ENCODE results near the gene IBA57.

IBA57 gene

GRCh38 chr1:228159008-228159665, 6.5 kb upstream of the IBA57 start:
- Histone ChIP-seq H3K9me3 (replicated peaks; ENCODE audit: low read length) (no peaks in the 10 kb centered on the region), H3K4me3 (ENCODE audit: low read length) (no peak overlapping the region), H3K36me3 (ENCODE audit: insufficient read depth, low read length) (no peaks in the 10 kb centered on the region), H3K9ac (ENCODE audit: low read depth, low read length) (no peak overlapping the region), H3K4me1 (ENCODE audit: control insufficient read depth, insufficient read depth, low read length) (peaks cover 27% of the 10 kb centered on the region), H3K4me2 (ENCODE audit: low read length) (no peak overlapping the region), H3K27me3 (ENCODE audit: control insufficient read depth, insufficient read depth, low read length) (peaks cover 11% of the 10 kb centered on the region)

GRCh38 chr1:228160201-228160761, 5.3 kb upstream of the IBA57 start:
- Histone ChIP-seq H3K9ac (ENCODE audit: low read depth, low read length) (no peak overlapping the region), H3K4me3 (ENCODE audit: low read length) (no peak overlapping the region), H3K4me1 (ENCODE audit: control insufficient read depth, insufficient read depth, low read length) (peaks cover 27% of the 10 kb centered on the region), H3K9me3 (replicated peaks; ENCODE audit: low read length) (no peaks in the 10 kb centered on the region), H3K4me2 (ENCODE audit: low read length) (no peak overlapping the region), H3K36me3 (ENCODE audit: insufficient read depth, low read length) (no peaks in the 10 kb centered on the region), H3K27me3 (ENCODE audit: control insufficient read depth, insufficient read depth, low read length) (peaks cover 11% of the 10 kb centered on the region)

GRCh38 chr1:228161362-228161761, 4.2 kb upstream of the IBA57 start:
- Histone ChIP-seq H3K4me1 (ENCODE audit: control insufficient read depth, insufficient read depth, low read length) (peaks cover 27% of the 10 kb centered on the region), H3K36me3 (ENCODE audit: insufficient read depth, low read length) (no peaks in the 10 kb centered on the region), H3K27me3 (ENCODE audit: control insufficient read depth, insufficient read depth, low read length) (peaks cover 11% of the 10 kb centered on the region), H3K9ac (ENCODE audit: low read depth, low read length) (no peak overlapping the region), H3K9me3 (replicated peaks; ENCODE audit: low read length) (no peaks in the 10 kb centered on the region), H3K4me3 (ENCODE audit: low read length) (no peak overlapping the region), H3K4me2 (ENCODE audit: low read length) (no peak overlapping the region)

- Histone ChIP-seq H3K4me3 (ENCODE audit: low read length) (no peak overlapping the region), H3K9ac (ENCODE audit: low read depth, low read length) (no peak overlapping the region), H3K4me2 (ENCODE audit: low read length) (no peak overlapping the region), H3K27me3 (ENCODE audit: control insufficient read depth, insufficient read depth, low read length) (peaks cover 11% of the 10 kb centered on the region), H3K9me3 (replicated peaks; ENCODE audit: low read length) (no peaks in the 10 kb centered on the region), H3K36me3 (ENCODE audit: insufficient read depth, low read length) (no peaks in the 10 kb centered on the region), H3K4me1 (ENCODE audit: control insufficient read depth, insufficient read depth, low read length) (peaks cover 30% of the 10 kb centered on the region)
Observed at GRCh38 chr1:228161866-228162265, 3.7 kb upstream of the IBA57 start.

- Histone ChIP-seq H3K9me3 (replicated peaks; ENCODE audit: low read length) (no peaks in the 10 kb centered on the region), H3K9ac (ENCODE audit: low read depth, low read length) (peak overlapping the region; percentile 67), H3K4me1 (ENCODE audit: control insufficient read depth, insufficient read depth, low read length) (peaks cover 31% of the 10 kb centered on the region), H3K4me3 (ENCODE audit: low read length) (peak overlapping the region; percentile 45), H3K27me3 (ENCODE audit: control insufficient read depth, insufficient read depth, low read length) (peaks cover 11% of the 10 kb centered on the region), H3K36me3 (ENCODE audit: insufficient read depth, low read length) (no peaks in the 10 kb centered on the region), H3K4me2 (ENCODE audit: low read length) (peak overlapping the region; percentile 66)
Observed at GRCh38 chr1:228162286-228163006, 3.2 kb upstream of the IBA57 start.

GRCh38 chr1:228163007-228163753, 2.4 kb upstream of the IBA57 start:
- H3K4me3 ChIP-seq (ENCODE audit: low read length), result peak overlapping the region; percentile 45
- peaks cover 31% of the 10 kb centered on the region for H3K4me1 ChIP-seq (ENCODE audit: control insufficient read depth, insufficient read depth, low read length)
- peak overlapping the region; percentile 67 for H3K9ac ChIP-seq (ENCODE audit: low read depth, low read length)
- no peaks in the 10 kb centered on the region for H3K36me3 ChIP-seq (ENCODE audit: insufficient read depth, low read length)
- peaks cover 6% of the 10 kb centered on the region for H3K27me3 ChIP-seq (ENCODE audit: control insufficient read depth, insufficient read depth, low read length)
- H3K9me3 ChIP-seq (replicated peaks; ENCODE audit: low read length), result no peaks in the 10 kb centered on the region
- peak overlapping the region; percentile 66 for H3K4me2 ChIP-seq (ENCODE audit: low read length)

- Histone ChIP-seq H3K9ac (ENCODE audit: low read depth, low read length) (peak overlapping the region; percentile 67), H3K4me1 (ENCODE audit: control insufficient read depth, insufficient read depth, low read length) (peaks cover 31% of the 10 kb centered on the region), H3K27me3 (ENCODE audit: control insufficient read depth, insufficient read depth, low read length) (peaks cover 3% of the 10 kb centered on the region), H3K9me3 (replicated peaks; ENCODE audit: low read length) (no peaks in the 10 kb centered on the region), H3K36me3 (ENCODE audit: insufficient read depth, low read length) (no peaks in the 10 kb centered on the region), H3K4me2 (ENCODE audit: low read length) (no peak overlapping the region), H3K4me3 (ENCODE audit: low read length) (no peak overlapping the region)
Observed at GRCh38 chr1:228163776-228164519, 1.7 kb upstream of the IBA57 start.

GRCh38 chr1:228164561-228165371, 838 bp upstream of the IBA57 start:
- H3K27me3 ChIP-seq (ENCODE audit: control insufficient read depth, insufficient read depth, low read length), result no peaks in the 10 kb centered on the region
- H3K4me1 ChIP-seq (ENCODE audit: control insufficient read depth, insufficient read depth, low read length), result peaks cover 31% of the 10 kb centered on the region
- peak overlapping the region; percentile 80 for H3K4me2 ChIP-seq (ENCODE audit: low read length)
- H3K9ac ChIP-seq (ENCODE audit: low read depth, low read length), result peak overlapping the region; percentile 68
- peak overlapping the region; percentile 67 for H3K4me3 ChIP-seq (ENCODE audit: low read length)
- no peaks in the 10 kb centered on the region for H3K36me3 ChIP-seq (ENCODE audit: insufficient read depth, low read length)
- no peaks in the 10 kb centered on the region for H3K9me3 ChIP-seq (replicated peaks; ENCODE audit: low read length)

GRCh38 chr1:228166170-228166936, 749 bp downstream of the IBA57 start:
- no peaks in the 10 kb centered on the region for H3K9me3 ChIP-seq (replicated peaks; ENCODE audit: low read length)
- H3K4me2 ChIP-seq (ENCODE audit: low read length), result peak overlapping the region; percentile 95
- H3K4me1 ChIP-seq (ENCODE audit: control insufficient read depth, insufficient read depth, low read length), result peaks cover 30% of the 10 kb centered on the region
- H3K4me3 ChIP-seq (ENCODE audit: low read length), result peak overlapping the region; percentile 92
- no peaks in the 10 kb centered on the region for H3K36me3 ChIP-seq (ENCODE audit: insufficient read depth, low read length)
- peak overlapping the region; percentile 88 for H3K9ac ChIP-seq (ENCODE audit: low read depth, low read length)
- no peaks in the 10 kb centered on the region for H3K27me3 ChIP-seq (ENCODE audit: control insufficient read depth, insufficient read depth, low read length)

All from skeletal muscle satellite cell (primary cell).